GM19372 (cell line): Measurements from ENCODE around the gene ASB3.
"Not testable (repeated sequence)": the region's sequence is repeated elsewhere in the genome, so short reads cannot be mapped to it uniquely, and the experiment has no call there.

ENCODE experiments used
- ATAC-seq: cut with Tn5 transposase; IDR thresholded peaks from one replicate; pipeline ENCODE4 v1.9.1; 2021; ENCODE audit warnings: mild to moderate bottlenecking, low read depth, moderate library complexity; ENCODE audit not compliant: unreplicated experiment

The ASB3 gene

GRCh38 chr2:53786705-53787613 lies at the start of gene ASB3, which contains the start of gene ERLEC1:
TSS of gene ASB3 (minus strand) at chr2:53786953. CDS start at chr2:53765572, 21,381 bp downstream.
TSS of gene ERLEC1 (plus strand) at chr2:53787044. CDS start at chr2:53787211, 167 bp downstream.
- ATAC-seq: peak; percentile 93

DNA sequence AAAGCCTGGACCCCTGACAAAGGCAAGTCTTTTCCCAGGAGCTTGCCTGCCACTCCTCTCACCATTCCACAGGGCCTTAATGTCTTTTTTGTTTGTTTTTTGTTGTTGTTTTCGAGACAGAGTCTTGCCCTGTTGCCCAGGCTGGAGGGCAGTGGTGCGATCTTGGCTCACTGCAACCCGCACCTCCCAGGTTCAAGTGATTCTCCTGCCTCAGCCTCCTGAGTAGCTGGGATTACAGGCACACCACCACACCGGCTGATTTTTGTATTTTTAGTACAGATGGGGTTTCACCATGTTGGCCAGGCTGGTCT lies 43.2 kb upstream of the ASB3 start:
- not testable (repeated sequence) for ATAC-seq

DNA sequence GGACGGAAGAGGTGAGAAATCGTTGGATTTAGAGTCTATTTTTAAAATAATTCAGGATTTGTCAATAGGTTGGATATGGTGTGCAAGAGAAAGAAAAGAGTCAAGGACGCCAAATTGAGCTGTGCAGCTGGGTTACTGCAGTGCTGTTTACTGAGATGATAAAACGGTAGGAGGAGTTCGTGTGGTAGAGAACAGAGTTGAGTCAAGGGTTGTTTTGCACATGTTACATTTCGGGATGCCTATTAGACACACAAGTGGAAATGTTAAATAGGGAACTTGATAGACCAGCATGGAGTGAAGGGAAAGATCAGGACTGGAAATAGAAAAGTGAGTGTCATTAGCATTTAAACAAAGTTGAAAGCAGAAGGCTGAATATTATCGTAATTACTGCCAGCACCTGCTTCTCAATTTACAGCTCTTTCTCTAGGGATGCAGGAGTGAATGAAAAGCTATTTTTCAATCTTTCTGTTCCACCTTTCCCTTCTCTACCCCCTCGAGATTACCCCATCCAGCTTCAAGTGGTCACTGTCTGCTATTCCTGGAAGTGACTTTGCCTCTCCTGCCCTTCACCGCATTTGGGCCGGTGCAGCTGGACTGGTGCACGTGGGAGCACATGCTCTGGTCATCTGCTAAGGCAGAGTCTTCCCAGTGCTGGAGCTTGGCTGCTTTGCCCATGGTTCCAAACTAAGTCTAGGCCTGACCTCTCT lies 42.7 kb upstream of the ASB3 start:
- ATAC-seq: no peak

GRCh38 chr2:53828331-53828730 lies 41.6 kb upstream of the ASB3 start:
- no peak for ATAC-seq

- no peak for ATAC-seq
Observed at GRCh38 chr2:53827398-53828175, 40.8 kb upstream of the ASB3 start.

DNA sequence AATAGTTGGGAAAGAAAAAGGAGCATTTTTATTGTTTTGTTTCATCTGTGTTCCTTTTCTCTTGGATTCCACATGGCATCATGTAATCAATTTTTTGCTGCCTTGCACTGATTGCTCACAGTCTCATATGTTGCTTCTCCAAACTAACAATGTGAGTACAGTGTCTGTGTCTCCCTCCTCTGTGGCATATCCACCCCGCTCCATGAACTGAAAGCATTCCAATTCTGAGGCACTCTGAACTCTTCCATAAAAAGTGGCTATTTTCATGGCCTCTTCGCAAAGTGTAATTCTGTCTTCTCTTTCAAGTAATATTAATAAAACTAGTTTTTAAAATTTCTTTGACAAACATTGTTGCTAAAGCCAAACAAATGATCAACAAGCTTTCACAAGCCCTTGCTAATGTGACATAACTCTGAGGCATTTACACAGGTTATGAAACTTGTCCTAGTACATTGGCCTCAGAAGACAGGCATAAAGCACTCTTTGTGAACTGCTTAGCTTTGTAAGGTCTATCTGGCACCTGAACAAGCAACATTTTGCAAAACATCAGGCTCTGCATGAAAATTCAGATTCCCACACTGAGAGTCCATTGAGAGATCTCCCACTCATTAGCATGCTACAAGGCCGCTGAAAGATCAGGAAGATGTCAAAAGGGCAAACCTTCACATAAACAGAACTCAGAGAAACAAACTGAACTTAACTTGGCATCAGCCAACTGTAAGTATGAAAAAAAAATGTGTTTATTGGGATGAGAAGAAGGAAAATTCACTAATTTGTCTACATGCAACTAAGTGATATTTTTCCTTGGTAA lies 40.0 kb upstream of the ASB3 start:
- ATAC-seq: no peak

DNA sequence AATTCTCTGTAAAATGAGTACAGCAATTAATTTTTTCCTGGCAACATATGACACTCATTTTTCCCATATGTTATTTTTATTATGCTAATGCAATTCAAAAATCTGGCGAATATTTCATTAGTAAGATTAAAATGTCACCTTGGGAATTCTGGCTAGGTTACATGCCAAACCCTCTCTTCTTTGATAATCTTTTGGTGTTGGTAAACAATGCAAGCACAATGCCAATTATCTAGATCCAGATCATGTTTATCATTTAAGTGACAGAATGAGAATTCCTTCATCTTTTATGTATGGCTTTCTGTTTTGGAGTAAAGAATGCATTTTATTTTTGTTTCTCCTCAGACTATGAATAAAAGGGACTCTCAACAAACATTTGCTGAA lies 39.3 kb upstream of the ASB3 start:
- no peak for ATAC-seq

GRCh38 chr2:53823639-53824038 lies 36.9 kb upstream of the ASB3 start:
- ATAC-seq: not testable (repeated sequence)

DNA sequence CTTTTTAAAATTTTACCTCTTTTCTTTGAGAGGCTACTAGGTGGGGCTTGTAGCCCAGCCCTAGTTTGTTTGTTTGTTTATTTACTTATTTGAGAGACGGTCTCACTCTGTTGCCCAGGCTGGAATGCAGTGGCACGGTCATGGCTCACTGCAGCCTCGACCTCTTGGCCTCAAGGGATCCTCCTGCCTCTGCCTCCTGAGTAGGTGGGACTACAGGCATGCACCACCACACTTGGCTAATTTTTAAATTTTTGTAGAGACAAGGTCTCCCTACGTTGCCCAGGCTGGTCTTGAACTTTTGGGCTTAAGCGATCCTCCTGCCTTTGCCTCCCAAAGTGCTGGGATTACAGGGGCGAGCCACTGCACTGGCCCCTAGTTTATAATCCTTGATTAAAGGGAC lies 35.1 kb upstream of the ASB3 start:
- no peak for ATAC-seq

DNA sequence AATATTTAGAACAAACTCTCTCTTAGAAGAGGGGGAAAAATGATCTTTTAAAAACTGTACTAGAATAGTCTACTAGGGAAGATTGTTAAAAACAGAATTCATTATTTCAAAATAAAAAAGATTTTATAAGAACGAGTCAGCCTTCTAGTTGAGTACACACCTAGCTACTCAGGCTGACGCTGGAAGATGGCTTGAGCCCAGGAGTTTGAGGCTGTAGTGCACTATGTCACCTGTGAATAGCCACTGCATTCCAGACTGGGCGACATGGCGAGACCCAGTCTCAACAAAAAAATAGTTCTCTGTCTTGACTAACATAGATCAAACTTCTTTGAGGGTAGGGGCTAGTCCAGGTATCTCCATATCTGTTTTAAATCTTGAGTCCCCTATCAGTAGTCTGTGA lies 34.0 kb upstream of the ASB3 start:
- no peak for ATAC-seq

- no peak for ATAC-seq
Observed at GRCh38 chr2:53820048-53820447, 33.3 kb upstream of the ASB3 start.

DNA sequence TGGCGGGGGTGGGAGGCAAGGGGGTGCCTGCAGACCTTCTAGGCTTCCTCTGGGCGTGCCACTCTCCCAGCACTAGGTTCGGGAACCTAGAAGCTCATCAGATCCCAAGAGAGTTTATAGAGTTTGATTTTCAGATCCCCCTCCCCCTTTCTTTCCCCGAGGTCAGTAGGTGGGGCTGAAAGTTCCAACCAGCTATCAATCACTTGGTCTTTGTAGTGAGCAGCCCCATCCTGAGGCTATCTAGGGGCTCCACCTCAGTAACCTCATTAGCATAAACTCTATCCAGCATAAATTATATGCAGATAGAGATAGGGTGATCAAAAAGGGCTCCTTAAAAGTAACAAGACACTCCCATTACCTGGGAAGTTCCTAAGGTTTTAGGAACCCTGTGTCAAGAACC lies 32.9 kb upstream of the ASB3 start:
- no peak for ATAC-seq

DNA sequence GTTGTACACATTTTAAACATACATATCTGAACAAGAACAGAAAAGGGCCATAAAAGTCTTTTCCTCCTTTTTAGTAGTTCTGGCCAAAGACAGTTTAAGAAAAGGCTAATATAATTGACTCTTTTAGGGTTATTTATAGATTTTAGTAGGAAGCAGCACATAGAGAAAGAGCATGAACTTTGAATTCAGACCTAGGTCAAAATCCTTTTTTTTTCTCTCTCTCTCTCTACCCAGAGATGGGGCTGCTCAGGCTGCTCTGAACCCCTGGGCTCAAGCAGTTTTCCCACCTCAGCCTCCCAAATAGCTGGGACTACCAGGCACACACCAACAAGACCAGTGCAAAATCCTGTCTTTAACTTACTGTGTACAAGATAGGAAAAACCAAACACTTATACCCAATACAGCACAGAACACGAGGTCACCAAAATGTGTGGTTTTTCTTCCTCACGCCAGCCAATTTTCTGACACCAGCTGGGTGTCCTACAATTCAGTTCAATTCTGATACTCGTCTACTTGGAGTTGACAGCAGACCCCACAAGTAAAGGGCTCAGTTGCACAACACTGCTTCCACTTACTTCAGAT lies 32.2 kb upstream of the ASB3 start:
- no peak for ATAC-seq

DNA sequence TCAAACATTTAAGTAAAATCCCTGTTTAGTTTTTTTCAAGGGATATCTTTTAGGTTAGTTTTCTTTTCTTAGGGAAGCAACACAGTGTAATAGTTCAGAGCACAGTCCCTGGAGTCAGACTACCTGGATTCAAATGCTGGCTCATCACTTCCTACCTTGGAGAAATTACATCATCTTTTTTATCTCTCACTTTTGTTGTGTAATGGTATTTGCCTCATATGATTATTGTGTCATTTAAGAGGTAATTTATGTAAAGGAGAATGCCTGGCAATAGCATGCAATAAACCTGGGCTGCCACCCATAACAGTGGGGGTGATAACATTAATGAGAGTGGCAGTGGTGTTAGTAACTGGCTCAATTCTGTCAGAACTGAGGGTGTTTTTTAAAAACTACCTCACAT lies 26.4 kb upstream of the ASB3 start:
- ATAC-seq: no peak

DNA sequence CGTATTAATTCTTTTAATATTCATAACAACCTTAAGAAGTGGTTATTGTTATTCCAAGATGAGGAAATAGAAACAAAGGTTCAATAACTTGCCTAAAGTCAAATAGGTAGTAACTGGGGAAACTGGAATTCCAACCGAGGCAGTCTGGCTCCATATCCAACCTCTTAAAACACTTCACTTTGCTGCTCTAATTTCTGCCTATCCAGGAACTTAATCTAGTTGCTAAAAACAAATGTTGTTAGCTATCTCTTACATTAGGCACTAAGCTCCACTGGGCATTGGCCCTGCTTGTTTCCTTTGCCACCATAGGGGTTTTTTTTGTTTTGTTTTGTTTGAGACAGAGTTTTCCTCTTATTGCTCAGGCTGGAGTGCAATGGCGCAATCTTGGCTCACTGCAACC lies 24.8 kb upstream of the ASB3 start:
- ATAC-seq: no peak

- ATAC-seq: no peak
Observed at GRCh38 chr2:53802617-53803151, 15.9 kb upstream of the ASB3 start.

- no peak for ATAC-seq
Observed at GRCh38 chr2:53801547-53801946, 14.8 kb upstream of the ASB3 start.

GRCh38 chr2:53793821-53794220 lies 7.1 kb upstream of the ASB3 start:
- ATAC-seq: no peak

GRCh38 chr2:53793261-53793660 lies 6.5 kb upstream of the ASB3 start:
- no peak for ATAC-seq
